ENCODE measurements around the gene VTI1B. TPM values are rescaled to one million over a fixed set of nuclear protein-coding genes. Genes with fewer than 3 reads are reported as not detected.

VTI1B gene
- total RNA-seq, 1 donor from 2014 or later, result 40.6 TPM

Small RNA genes within 50 kb of the gene (small RNA-seq; reads per million reads assigned to genes)
- gene AL132640.3 (ENCODE audit: low replicate concordance), result not detected
- not detected for gene RF00019 (ENCODE audit: low replicate concordance)
- not detected for gene RN7SL369P (ENCODE audit: low replicate concordance)
- gene RNA5SP386 (ENCODE audit: low replicate concordance), result not detected

Other genes starting within 250 kb of the VTI1B start
- 22.6 TPM for gene TMEM229B, start 185.9 kb downstream of the VTI1B start, total RNA-seq
- gene PLEKHH1, start 141.3 kb downstream of the VTI1B start, total RNA-seq, result 6.9 TPM
- 22.1 TPM for gene PIGH, start 74.4 kb downstream of the VTI1B start, total RNA-seq
- 40.1 TPM for gene ARG2, start 54.7 kb downstream of the VTI1B start, total RNA-seq
- 77.2 TPM for gene RDH11, start 21.1 kb upstream of the VTI1B start, total RNA-seq
- 0.25 TPM for gene RDH12, start 27.3 kb upstream of the VTI1B start, total RNA-seq
- 21.4 TPM for gene ZFYVE26, start 142.0 kb upstream of the VTI1B start, total RNA-seq
- gene RAD51B, start 145.1 kb upstream of the VTI1B start, total RNA-seq, result 4.4 TPM